Effector CD4-positive, alpha-beta T cell (primary cell): Measurements from ENCODE around the gene RPL13A.
A peak's percentile ranks its signal among the peaks of the same experiment; 100 is the strongest.

Experiments
- DNase-seq: peaks from one replicate; pipeline ENCODE4 v3.0.0-alpha.2; 2020

Gene RPL13A

GRCh38 chr19:49507803-49508494 lies 20.5 kb downstream of the RPL13A start:
- DNase-seq = no peak

DNA sequence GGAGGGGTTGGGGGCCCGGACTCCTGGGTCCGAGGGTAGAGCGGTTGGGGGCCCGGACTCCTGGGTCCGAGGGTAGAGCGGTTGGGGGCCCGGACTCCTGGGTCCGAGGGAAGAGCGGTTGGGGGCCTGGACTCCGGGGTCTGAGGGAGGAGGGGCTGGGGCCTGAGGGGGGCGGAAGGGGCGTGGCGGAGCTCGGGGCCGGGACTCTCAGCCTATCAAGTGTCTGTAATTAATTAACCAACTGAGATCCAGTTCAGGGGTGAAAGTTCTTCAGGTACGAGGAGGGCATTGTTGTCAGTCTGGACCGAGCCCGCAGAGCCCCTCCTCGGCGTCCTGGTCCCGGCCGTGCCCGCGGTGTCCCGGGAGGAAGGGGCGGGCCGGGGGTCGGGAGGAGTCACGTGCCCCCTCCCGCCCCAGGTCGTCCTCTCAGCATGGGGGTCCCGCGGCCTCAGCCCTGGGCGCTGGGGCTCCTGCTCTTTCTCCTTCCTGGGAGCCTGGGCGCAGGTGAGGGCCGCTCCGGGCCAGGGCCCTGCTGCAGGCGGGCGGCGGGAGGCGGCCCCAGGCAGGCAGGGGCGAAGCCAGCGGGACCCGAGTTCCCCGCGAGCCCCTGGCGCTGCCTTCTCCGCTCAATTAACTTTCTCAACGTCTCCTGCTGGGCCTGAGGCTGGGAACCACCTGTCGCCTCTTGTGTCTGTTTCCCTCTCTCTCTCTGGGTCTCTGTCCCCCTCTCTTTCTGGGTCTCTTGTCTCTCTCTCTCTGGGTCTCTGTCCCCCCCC lies 25.8 kb downstream of the RPL13A start:
- DNase-seq = no peak

DNA sequence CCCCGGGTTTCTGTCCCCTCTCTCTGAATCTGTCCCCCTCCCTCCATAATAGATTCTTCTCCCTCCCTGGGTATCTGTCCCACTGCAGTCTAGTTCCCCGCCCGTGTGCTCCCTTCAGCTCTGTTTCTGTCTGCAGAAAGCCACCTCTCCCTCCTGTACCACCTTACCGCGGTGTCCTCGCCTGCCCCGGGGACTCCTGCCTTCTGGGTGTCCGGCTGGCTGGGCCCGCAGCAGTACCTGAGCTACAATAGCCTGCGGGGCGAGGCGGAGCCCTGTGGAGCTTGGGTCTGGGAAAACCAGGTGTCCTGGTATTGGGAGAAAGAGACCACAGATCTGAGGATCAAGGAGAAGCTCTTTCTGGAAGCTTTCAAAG lies 26.3 kb downstream of the RPL13A start:
- no peak for DNase-seq

DNA sequence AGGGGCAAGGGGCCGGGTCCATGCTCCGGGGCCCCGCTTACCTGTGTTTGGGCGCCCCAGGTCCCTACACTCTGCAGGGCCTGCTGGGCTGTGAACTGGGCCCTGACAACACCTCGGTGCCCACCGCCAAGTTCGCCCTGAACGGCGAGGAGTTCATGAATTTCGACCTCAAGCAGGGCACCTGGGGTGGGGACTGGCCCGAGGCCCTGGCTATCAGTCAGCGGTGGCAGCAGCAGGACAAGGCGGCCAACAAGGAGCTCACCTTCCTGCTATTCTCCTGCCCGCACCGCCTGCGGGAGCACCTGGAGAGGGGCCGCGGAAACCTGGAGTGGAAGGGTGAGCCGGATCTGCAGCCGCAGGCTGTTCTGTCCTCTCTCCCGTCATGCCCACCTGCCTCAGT lies 26.7 kb downstream of the RPL13A start:
- no peak for DNase-seq

- DNase-seq = no peak
Measured at GRCh38 chr19:49515767-49516166, 28.4 kb downstream of the RPL13A start.

- DNase-seq = no peak
Measured at GRCh38 chr19:49518033-49518432, 30.6 kb downstream of the RPL13A start.

- no peak for DNase-seq
Measured at GRCh38 chr19:49520705-49521319, 33.4 kb downstream of the RPL13A start.

DNA sequence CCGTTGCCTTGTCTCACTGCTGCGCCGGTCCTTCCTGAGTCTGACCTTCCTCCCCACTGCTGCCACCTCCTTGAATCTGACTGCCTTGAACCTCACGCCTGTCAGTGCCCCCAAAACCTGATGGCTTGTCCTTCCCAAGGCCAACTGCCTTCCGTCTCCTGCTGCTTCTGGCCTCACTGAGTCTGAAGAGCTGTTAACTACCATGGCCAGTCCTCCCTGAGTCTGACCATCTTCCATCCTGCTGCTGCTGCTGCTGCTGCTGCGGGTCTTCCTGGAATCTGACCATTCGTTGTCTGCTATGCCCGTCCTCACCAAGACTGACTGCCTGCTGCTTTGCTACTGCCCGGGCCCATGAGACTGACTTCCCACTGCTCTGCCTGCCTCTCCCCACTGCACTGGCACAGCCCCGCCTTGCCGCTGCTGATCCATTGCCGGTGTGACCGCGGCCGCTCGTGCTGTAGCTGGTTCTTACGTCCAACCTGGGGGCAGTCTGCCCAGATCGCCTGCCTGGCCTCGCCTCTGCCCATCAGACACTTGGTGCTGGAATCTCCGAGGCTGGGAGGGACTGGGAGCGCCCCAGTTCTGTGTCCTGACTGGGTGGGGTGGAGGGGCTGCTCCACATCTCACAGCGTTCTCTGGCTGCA lies 37.5 kb downstream of the RPL13A start:
- no peak for DNase-seq

DNA sequence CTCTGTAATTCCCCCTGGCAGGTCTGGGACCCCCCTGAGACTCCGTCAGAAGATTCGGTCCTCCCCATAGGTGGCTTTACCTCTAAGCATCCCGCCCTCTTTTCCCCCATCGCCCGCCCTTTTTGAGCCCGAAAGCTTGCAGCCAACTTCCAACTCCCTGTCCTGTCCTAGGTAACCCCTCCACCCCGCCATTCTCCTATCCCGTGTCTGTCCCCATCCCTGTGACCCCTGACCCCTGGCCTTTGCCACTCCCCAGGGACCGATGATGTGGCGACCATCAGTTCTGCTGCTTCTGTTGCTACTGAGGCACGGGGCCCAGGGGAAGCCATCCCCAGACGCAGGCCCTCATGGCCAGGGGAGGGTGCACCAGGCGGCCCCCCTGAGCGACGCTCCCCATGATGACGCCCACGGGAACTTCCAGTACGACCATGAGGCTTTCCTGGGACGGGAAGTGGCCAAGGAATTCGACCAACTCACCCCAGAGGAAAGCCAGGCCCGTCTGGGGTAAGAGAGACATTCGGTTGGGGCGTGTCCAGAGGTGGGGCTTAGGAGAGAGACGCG lies 40.9 kb downstream of the RPL13A start:
- no peak for DNase-seq

GRCh38 chr19:49530708-49531107 lies 43.3 kb downstream of the RPL13A start:
- no peak for DNase-seq

- DNase-seq = peak; percentile 75
Measured at GRCh38 chr19:49533551-49534488, 46.4 kb downstream of the RPL13A start.

GRCh38 chr19:49534632-49535385 lies 47.4 kb downstream of the RPL13A start:
- no peak for DNase-seq

DNA sequence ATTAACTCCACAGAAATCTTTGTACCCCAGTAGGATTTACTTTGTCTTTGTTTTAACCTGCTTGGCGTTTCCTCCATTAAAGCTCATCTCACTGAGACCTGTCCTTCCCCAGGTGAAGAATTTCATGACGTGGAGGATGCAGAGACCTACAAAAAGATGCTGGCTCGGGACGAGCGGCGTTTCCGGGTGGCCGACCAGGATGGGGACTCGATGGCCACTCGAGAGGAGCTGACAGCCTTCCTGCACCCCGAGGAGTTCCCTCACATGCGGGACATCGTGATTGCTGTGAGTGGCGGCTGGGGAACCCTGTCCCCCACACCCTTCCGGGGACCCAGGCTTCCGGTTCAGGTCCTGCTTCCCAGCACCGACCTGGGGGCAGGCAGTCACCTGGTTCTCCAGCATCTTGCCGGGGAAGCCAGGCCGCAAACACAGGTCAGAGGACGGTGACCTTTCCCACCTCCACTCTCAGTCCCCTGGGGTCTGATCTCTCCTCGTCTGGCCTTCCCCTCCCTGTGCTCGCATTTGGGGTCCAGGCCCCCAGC lies 49.6 kb downstream of the RPL13A start:
- no peak for DNase-seq

GRCh38 chr19:49538643-49539042 lies 51.2 kb downstream of the RPL13A start:
- no peak for DNase-seq

DNA sequence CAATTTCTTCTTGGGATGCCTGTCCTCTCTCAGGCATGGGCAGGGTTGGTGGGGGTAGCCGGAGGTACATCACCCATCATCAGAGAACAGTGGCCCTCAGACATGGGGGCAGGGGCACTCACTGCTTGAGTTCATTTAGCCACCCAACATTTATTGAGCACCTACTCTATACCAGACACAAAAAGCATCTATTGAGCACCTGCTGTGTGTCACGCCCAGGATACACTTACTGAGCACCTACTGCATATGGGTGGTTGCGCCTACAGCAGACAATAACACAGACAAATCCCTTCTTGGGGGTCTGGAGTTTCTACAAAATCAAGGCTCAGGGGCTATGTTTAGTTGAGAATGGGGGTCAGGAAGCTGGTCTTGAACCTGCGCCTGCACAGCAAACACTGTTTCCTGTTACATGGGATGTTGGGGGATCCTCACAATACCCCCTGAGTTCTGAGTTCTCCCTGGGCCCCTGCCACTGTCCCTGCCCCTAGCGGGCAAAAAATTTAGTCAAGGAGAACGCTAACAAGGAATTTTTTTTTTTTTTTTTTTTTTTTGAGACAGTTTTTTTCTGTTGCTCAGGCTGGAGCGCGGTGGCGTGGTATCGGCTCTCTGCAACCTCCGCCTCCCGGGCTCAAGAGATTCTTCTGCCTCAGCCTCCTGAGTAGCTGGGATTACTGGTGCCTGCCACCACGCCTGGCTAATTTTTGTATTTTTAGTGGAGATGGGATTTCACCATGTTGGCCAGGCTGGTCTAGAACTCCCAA lies 52.0 kb downstream of the RPL13A start:
- no peak for DNase-seq
